SK-N-SH (cell line): Measurements from ENCODE around the gene LIMS2. TPM values are rescaled to one million over a fixed set of nuclear protein-coding genes. Genes with fewer than 3 reads are reported as not detected.

Experiments used
- CTCF ChIA-PET: fragments of 300-600, 350-600 bp; formaldehyde crosslinking; extraction: SDS; loops from one replicate; lab custom pipeline; 2021; lab: Yijun Ruan, JAX
- POLR2A ChIA-PET: fragments of 350-600 bp; sonication (Branson Sonifier 250); formaldehyde crosslinking; extraction: SDS; loops from one replicate; lab custom pipeline; 2020; ENCODE audit warnings: antibody characterized with exemption, inconsistent platforms; lab: Yijun Ruan, JAX
- DNase-seq: peaks from one replicate; pipeline ENCODE4 v3.0.0; 2012
- H2AFZ ChIP-seq: fragments of 200-600 bp; sonication (generic); 2 replicates; pipeline ENCODE4 v1.8.1; 2016; ENCODE audit warnings: antibody characterized with exemption, mild to moderate bottlenecking, low read depth
- H3F3A ChIP-seq: fragments of 200-600 bp; sonication (generic); replicated peaks from 2 replicates; pipeline ENCODE3; 2016; ENCODE audit warnings: antibody characterized with exemption, mild to moderate bottlenecking; ENCODE audit not compliant: insufficient read depth
- H3K27ac ChIP-seq, 2 experiments: fragments of 200-500 bp in 1 of 2; fragments of 200-600 bp in 1 of 2; sonication (Bioruptor generic) in 1 of 2; sonication (generic), shearing (Covaris generic) in 1 of 2; 2 replicates each; pipeline versions ENCODE4 v1.5.1 to v1.6.1; 2014 to 2016; ENCODE audit warnings: low read depth in 2 of 2, inconsistent platforms in 1 of 2, low read length in 1 of 2, mild to moderate bottlenecking in 1 of 2, mixed read lengths in 1 of 2
- H3K27me3 ChIP-seq: fragments of 200-600 bp; sonication (generic), shearing (Covaris generic); 2 replicates; pipeline ENCODE4 v1.6.1; 2016; ENCODE audit warnings: mixed run types; ENCODE audit not compliant: insufficient read depth
- H3K36me3 ChIP-seq, 2 experiments: fragments of 200-500 bp in 1 of 2; fragments of 200-600 bp in 1 of 2; sonication (Bioruptor generic) in 1 of 2; sonication (generic) in 1 of 2; replicated peaks in 1 of 2; 2 replicates each; pipeline versions ENCODE3 to v1.5.1; 2014 to 2016; ENCODE audit warnings: low read length in 1 of 2, mild to moderate bottlenecking in 1 of 2; ENCODE audit not compliant: insufficient read depth in 2 of 2, control insufficient read depth in 1 of 2
- H3K4me1 ChIP-seq, 2 experiments: fragments of 200-500 bp in 1 of 2; fragments of 200-600 bp in 1 of 2; sonication (Bioruptor generic) in 1 of 2; sonication (generic), shearing (Covaris generic) in 1 of 2; 2 replicates each; pipeline versions ENCODE4 v1.5.1 to v1.6.1; 2014 to 2016; ENCODE audit warnings: low read depth in 1 of 2, low read length in 1 of 2, mixed run types in 1 of 2; ENCODE audit not compliant: insufficient read depth in 2 of 2, control insufficient read depth in 1 of 2
- H3K4me2 ChIP-seq: fragments of 200-600 bp; sonication (generic), shearing (Covaris generic); 2 replicates; pipeline ENCODE4 v1.6.1; 2017; ENCODE audit warnings: mixed run types
- H3K4me3 ChIP-seq, 2 experiments: fragments of 200-500 bp in 1 of 2; fragments of 200-600 bp in 1 of 2; sonication (Bioruptor generic) in 1 of 2; sonication (generic), shearing (Covaris generic) in 1 of 2; 2 replicates each; pipeline versions ENCODE4 v1.5.1 to v1.8.1; 2014 to 2016; ENCODE audit warnings: low read depth in 2 of 2, inconsistent platforms in 1 of 2, low read length in 1 of 2, mild to moderate bottlenecking in 1 of 2, mixed read lengths in 1 of 2, moderate library complexity in 1 of 2
- H3K79me2 ChIP-seq: fragments of 200-600 bp; sonication (generic); 2 replicates; pipeline ENCODE4 v1.8.1; 2017; ENCODE audit warnings: mild to moderate bottlenecking; ENCODE audit not compliant: insufficient read depth
- H3K9ac ChIP-seq: fragments of 200-600 bp; sonication (generic); 2 replicates; pipeline ENCODE4 v1.6.1; 2017; ENCODE audit warnings: mixed run types
- H3K9me2 ChIP-seq: fragments of 200-600 bp; sonication (generic); 2 replicates; pipeline ENCODE4 v1.6.1; 2017; ENCODE audit warnings: mixed run types
- H3K9me3 ChIP-seq: fragments of 200-600 bp; sonication (generic); 2 replicates; pipeline ENCODE4 v1.6.1; 2017; ENCODE audit warnings: mixed run types, mild to moderate bottlenecking, moderate library complexity
- H4K20me1 ChIP-seq: fragments of 200-600 bp; sonication (generic); 2 replicates; pipeline ENCODE4 v1.6.1; 2017; ENCODE audit warnings: mild to moderate bottlenecking, mixed run types; ENCODE audit not compliant: insufficient read depth
- ELF1 ChIP-seq: IDR thresholded peaks from 2 replicates; pipeline ENCODE4 v1.4.0; 2012
- EP300 ChIP-seq, 2 experiments: IDR thresholded peaks; 2 replicates each; pipeline versions ENCODE4 v1.4.0 to v1.6.1; 2012; ENCODE audit warnings: borderline replicate concordance in 1 of 2, low read depth in 1 of 2, low read length in 1 of 2
- FOXJ3 ChIP-seq: sonication (generic); formaldehyde crosslinking; IDR thresholded peaks from 2 replicates; pipeline ENCODE4 v1.5.1; 2020; ENCODE audit warnings: mild to moderate bottlenecking, missing genetic modification reagents
- GABPA ChIP-seq: IDR thresholded peaks from 2 replicates; pipeline ENCODE4 v1.4.0; 2012; ENCODE audit warnings: low read depth, mild to moderate bottlenecking
- GATA2 ChIP-seq: sonication (generic); formaldehyde crosslinking; IDR thresholded peaks from 2 replicates; pipeline ENCODE4 v1.5.0; 2020; ENCODE audit warnings: mild to moderate bottlenecking, missing genetic modification reagents
- JUND ChIP-seq: IDR thresholded peaks from 2 replicates; pipeline ENCODE4 v1.4.0; 2012
- MEF2A ChIP-seq: IDR thresholded peaks from 2 replicates; pipeline ENCODE4 v1.4.0; 2012; ENCODE audit warnings: low read depth, borderline replicate concordance
- NRF1 ChIP-seq: IDR thresholded peaks from 2 replicates; pipeline ENCODE4 v1.6.1; 2012; ENCODE audit warnings: low read depth, mild to moderate bottlenecking, low read length
- RAD21 ChIP-seq: IDR thresholded peaks from 2 replicates; pipeline ENCODE4 v1.6.1; 2012; ENCODE audit warnings: mild to moderate bottlenecking, low read length
- RCOR1 ChIP-seq: fragments of 150-350 bp; IDR thresholded peaks from 2 replicates; pipeline ENCODE4 v1.6.1; 2017; ENCODE audit warnings: antibody characterized with exemption, low read length
- SIN3A ChIP-seq: IDR thresholded peaks from 2 replicates; pipeline ENCODE4 v1.6.1; 2012; ENCODE audit warnings: low read depth, mild to moderate bottlenecking, low read length, moderate library complexity, borderline replicate concordance
- TAF1 ChIP-seq: IDR thresholded peaks from 2 replicates; pipeline ENCODE4 v1.6.1; 2012; ENCODE audit warnings: low read depth, mild to moderate bottlenecking, low read length, moderate library complexity, borderline replicate concordance
- TCF12 ChIP-seq: IDR thresholded peaks from 2 replicates; pipeline ENCODE4 v1.4.0; 2012
- TEAD4 ChIP-seq: IDR thresholded peaks from 2 replicates; pipeline ENCODE4 v1.4.0; 2012; ENCODE audit warnings: mild to moderate bottlenecking, borderline replicate concordance; ENCODE audit not compliant: insufficient read depth
- YY1 ChIP-seq: IDR thresholded peaks from 2 replicates; pipeline ENCODE4 v1.4.0; 2012; ENCODE audit warnings: low read depth, mild to moderate bottlenecking
- WGBS: methylation state at CpG from one replicate; pipeline ENCODE4 v1.1.6; 2017; ENCODE audit warnings: low lambda C conversion rate; 5-methylcytosine and 5-hydroxymethylcytosine counted together
- polyA plus RNA-seq, 3 experiments: library from polyadenylated mRNA; depleted of rRNA; stranded (reverse); fragments of >200 nt; gene quantifications; 2 replicates each; pipeline ENCODE4 v1.2.3, GENCODE V29; 2012
- TF ChIP-seq, protein P1 (sequence below): IDR thresholded peaks from 2 replicates; pipeline ENCODE4 v1.6.1; 2012; ENCODE audit warnings: mild to moderate bottlenecking, low read depth, low read length, moderate library complexity
- TF ChIP-seq, protein P2 (sequence below): fragments of 150-350 bp; IDR thresholded peaks from 2 replicates; pipeline ENCODE4 v1.6.1; 2016; ENCODE audit warnings: mild to moderate bottlenecking, low read depth, low read length
- TF ChIP-seq, protein P3 (sequence below): IDR thresholded peaks from 2 replicates; pipeline ENCODE4; 2012

The LIMS2 gene
- polyA plus RNA-seq, 1 of the 3 experiments (the other 2 are of a cell fraction) = 2.7 TPM

DNA sequence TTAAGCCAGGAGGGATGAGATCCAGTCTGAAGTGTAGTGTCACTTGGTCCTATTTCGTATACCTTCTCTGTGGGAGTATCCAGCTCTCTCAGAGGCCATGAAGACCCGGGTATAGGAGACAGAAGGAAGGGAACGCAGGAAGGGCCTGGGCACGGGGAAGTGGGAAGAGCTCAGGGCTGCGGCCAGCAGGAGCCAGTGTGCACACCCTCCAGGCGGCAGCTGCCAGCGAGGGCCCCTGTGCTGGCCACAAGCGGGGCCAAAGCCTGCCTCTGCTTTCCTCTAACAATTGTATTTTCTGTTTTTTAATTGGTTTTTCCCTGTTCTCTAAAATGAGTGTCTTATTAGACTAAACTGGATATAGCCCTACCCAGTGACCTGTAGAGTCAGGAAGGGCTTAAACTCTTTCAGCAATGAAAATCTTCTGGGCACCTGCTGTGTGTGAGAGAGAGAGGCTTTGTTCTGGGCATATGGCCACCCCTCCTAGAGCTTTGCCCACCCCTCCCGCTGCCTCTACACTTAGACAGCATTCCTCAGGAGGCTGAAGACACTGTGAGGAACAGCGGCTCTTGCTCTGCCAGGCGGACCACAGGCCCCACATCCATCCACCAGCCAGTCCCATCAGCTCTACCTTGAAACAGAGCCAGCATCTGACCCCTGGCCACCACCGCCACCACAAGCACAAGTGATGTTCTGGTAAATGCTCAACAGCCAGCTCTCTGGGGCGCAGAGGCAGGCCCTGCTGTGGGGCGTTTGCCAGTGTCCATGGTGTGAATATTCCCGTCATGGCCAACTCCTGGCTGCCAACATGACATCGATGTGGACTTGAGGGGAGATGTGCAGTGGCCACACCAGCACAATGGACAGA, 19.9 kb downstream of the LIMS2 start (continued):
- TF ChIP-seq RCOR1 (no peak), RAD21 (no peak), TCF12 (no peak), GABPA (no peak), NRF1 (no peak), EP300 (IDR thresholded peaks at IDR 0.05; ENCODE audit: borderline replicate concordance in 1 of 2, low read depth in 1 of 2, low read length in 1 of 2) (no peak), TEAD4 (no peak), TAF1 (no peak)
- TF ChIP-seq, protein P1, sequence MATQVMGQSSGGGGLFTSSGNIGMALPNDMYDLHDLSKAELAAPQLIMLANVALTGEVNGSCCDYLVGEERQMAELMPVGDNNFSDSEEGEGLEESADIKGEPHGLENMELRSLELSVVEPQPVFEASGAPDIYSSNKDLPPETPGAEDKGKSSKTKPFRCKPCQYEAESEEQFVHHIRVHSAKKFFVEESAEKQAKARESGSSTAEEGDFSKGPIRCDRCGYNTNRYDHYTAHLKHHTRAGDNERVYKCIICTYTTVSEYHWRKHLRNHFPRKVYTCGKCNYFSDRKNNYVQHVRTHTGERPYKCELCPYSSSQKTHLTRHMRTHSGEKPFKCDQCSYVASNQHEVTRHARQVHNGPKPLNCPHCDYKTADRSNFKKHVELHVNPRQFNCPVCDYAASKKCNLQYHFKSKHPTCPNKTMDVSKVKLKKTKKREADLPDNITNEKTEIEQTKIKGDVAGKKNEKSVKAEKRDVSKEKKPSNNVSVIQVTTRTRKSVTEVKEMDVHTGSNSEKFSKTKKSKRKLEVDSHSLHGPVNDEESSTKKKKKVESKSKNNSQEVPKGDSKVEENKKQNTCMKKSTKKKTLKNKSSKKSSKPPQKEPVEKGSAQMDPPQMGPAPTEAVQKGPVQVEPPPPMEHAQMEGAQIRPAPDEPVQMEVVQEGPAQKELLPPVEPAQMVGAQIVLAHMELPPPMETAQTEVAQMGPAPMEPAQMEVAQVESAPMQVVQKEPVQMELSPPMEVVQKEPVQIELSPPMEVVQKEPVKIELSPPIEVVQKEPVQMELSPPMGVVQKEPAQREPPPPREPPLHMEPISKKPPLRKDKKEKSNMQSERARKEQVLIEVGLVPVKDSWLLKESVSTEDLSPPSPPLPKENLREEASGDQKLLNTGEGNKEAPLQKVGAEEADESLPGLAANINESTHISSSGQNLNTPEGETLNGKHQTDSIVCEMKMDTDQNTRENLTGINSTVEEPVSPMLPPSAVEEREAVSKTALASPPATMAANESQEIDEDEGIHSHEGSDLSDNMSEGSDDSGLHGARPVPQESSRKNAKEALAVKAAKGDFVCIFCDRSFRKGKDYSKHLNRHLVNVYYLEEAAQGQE = no peak
- TF ChIP-seq, protein P2, sequence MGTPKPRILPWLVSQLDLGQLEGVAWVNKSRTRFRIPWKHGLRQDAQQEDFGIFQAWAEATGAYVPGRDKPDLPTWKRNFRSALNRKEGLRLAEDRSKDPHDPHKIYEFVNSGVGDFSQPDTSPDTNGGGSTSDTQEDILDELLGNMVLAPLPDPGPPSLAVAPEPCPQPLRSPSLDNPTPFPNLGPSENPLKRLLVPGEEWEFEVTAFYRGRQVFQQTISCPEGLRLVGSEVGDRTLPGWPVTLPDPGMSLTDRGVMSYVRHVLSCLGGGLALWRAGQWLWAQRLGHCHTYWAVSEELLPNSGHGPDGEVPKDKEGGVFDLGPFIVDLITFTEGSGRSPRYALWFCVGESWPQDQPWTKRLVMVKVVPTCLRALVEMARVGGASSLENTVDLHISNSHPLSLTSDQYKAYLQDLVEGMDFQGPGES = no peak

DNA sequence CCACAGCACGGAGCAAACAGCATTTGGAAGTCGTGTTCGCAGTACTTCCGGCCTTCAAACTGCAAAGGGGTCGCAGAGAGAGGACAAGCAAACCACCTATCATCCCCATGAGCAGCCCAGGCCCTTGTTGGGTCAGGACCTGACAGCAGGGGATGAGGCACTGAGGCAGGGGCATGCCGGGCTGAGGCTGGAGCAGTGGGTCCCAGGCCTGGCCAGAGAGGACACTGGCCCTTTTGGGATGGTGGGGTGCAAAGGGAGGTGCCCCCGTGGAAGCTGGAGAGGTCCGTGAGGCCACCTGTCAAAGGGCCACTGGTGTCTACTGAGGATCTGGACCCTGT, 20.5 kb downstream of the LIMS2 start:
- WGBS = 86% methylated on average over 5 of the region's 8 CpGs
- no peak overlapping the region for H2AFZ ChIP-seq
- no peak overlapping the region for H3K4me2 ChIP-seq
- no peak overlapping the region for H3K4me3 ChIP-seq
- peaks cover 0 to 53% of the 10 kb centered on the region in 2 experiments; a peak in 1 of 4 replicates for H3K4me1 ChIP-seq
- H3K36me3 ChIP-seq = no peaks in the 10 kb centered on the region
- CTCF ChIA-PET = interaction anchor here (1.4 to 1.8 kb wide), 2 partner anchors 40 to 63 kb away, joined by 3 to 5 read pairs; no protein-coding TSS in a partner anchor
- H3K9me3 ChIP-seq = no peaks in the 10 kb centered on the region
- TF ChIP-seq SIN3A (no peak), ELF1 (no peak), FOXJ3 (CRISPR knock-in tag) (no peak), GATA2 (CRISPR knock-in tag) (no peak), YY1 (no peak), MEF2A (no peak), RCOR1 (no peak), JUND (no peak), EP300 (IDR thresholded peaks at IDR 0.05; ENCODE audit: borderline replicate concordance in 1 of 2, low read depth in 1 of 2, low read length in 1 of 2) (no peak)
- TF ChIP-seq, protein P1 = no peak
- TF ChIP-seq, protein P3, sequence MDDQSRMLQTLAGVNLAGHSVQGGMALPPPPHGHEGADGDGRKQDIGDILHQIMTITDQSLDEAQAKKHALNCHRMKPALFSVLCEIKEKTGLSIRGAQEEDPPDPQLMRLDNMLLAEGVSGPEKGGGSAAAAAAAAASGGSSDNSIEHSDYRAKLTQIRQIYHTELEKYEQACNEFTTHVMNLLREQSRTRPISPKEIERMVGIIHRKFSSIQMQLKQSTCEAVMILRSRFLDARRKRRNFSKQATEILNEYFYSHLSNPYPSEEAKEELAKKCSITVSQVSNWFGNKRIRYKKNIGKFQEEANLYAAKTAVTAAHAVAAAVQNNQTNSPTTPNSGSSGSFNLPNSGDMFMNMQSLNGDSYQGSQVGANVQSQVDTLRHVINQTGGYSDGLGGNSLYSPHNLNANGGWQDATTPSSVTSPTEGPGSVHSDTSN = no peak
- no peaks in the 10 kb centered on the region for H3K79me2 ChIP-seq
- POLR2A ChIA-PET = no interaction called here
- DNase-seq = no peak
- H3F3A ChIP-seq = no peaks in the 10 kb centered on the region
- no peaks in the 10 kb centered on the region for H3K27me3 ChIP-seq
- H3K9me2 ChIP-seq = no peaks in the 10 kb centered on the region
- no peaks in the 10 kb centered on the region for H4K20me1 ChIP-seq
- H3K27ac ChIP-seq = no peak overlapping the region
- H3K9ac ChIP-seq = no peak overlapping the region
